ENCODE data around the gene AOPEP. TPM values are rescaled to one million over a fixed set of nuclear protein-coding genes. Genes with fewer than 3 reads are reported as not detected.
A peak's percentile ranks its signal among the peaks of the same experiment; 100 is the strongest.

The AOPEP gene
- total RNA-seq, 1 donor from 2014 or later: 16.6 TPM

GRCh38 chr9:95058121-95058785, 331.8 kb downstream of the AOPEP start:
- H3K27me3 ChIP-seq: no peaks in the 10 kb centered on the region
- peaks cover 30% of the 10 kb centered on the region for H3K4me1 ChIP-seq
- Mint-ChIP-seq H3K27me3 (ENCODE audit: insufficient read depth, low read depth) (no peaks in the 10 kb centered on the region), H3K9me3 (no peaks in the 10 kb centered on the region), H3K4me3 (no peak overlapping the region), H3K36me3 (peaks cover 9% of the 10 kb centered on the region), H3K4me1 (peaks cover 80% of the 10 kb centered on the region), H3K27ac (peak overlapping the region; percentile 90)
- H3F3A ChIP-seq (ENCODE audit: low read depth): peaks cover 9% of the 10 kb centered on the region
- no peak overlapping the region for H2AFZ ChIP-seq (replicated peaks)
- no peaks in the 10 kb centered on the region for H4K20me1 ChIP-seq (ENCODE audit: low read depth)
- no peak overlapping the region for H3K4me2 ChIP-seq
- TF ChIP-seq CTCF (IDR thresholded peaks at IDR 0.05) (no peak), EZH2 (IDR thresholded peaks at IDR 0.05) (no peak), EZH2phosphoT487 (IDR thresholded peaks at IDR 0.05) (no peak)
- no peaks in the 10 kb centered on the region for H3K79me2 ChIP-seq (ENCODE audit: low read depth)
- H3K27ac ChIP-seq: no peak overlapping the region
- H3K36me3 ChIP-seq: no peaks in the 10 kb centered on the region
- no peak overlapping the region for H3K4me3 ChIP-seq
- no peak for DNase-seq (ENCODE audit: low spot score)
- no peaks in the 10 kb centered on the region for H3K9me3 ChIP-seq (ENCODE audit: low read depth)
- H3K9ac ChIP-seq: no peak overlapping the region

- H3K27ac Mint-ChIP-seq: peak overlapping the region; percentile 90
- no peaks in the 10 kb centered on the region for H3K27me3 ChIP-seq
- no peaks in the 10 kb centered on the region for H3K27me3 Mint-ChIP-seq (ENCODE audit: insufficient read depth, low read depth)
- H3K4me1 Mint-ChIP-seq: peaks cover 84% of the 10 kb centered on the region
- H3K4me3 ChIP-seq: no peak overlapping the region
- H3K4me3 Mint-ChIP-seq: no peak overlapping the region
- no peaks in the 10 kb centered on the region for H3K9me3 Mint-ChIP-seq
- TF ChIP-seq CTCF (IDR thresholded peaks at IDR 0.05): no peak
- no peak for TF ChIP-seq EZH2 (IDR thresholded peaks at IDR 0.05)
- TF ChIP-seq EZH2phosphoT487 (IDR thresholded peaks at IDR 0.05): no peak
- no peak overlapping the region for H3K4me2 ChIP-seq
- H3K27ac ChIP-seq: no peak overlapping the region
- H4K20me1 ChIP-seq (ENCODE audit: low read depth): no peaks in the 10 kb centered on the region
- peaks cover 9% of the 10 kb centered on the region for H3F3A ChIP-seq (ENCODE audit: low read depth)
- H2AFZ ChIP-seq (replicated peaks): no peak overlapping the region
- no peaks in the 10 kb centered on the region for H3K36me3 ChIP-seq
- DNase-seq (ENCODE audit: low spot score): no peak
- no peaks in the 10 kb centered on the region for H3K9me3 ChIP-seq (ENCODE audit: low read depth)
- peaks cover 32% of the 10 kb centered on the region for H3K4me1 ChIP-seq
- no peaks in the 10 kb centered on the region for H3K79me2 ChIP-seq (ENCODE audit: low read depth)
- H3K36me3 Mint-ChIP-seq: peaks cover 12% of the 10 kb centered on the region
- H3K9ac ChIP-seq: no peak overlapping the region
Measured at GRCh38 chr9:95058795-95059386, 332.4 kb downstream of the AOPEP start.

GRCh38 chr9:95060234-95060633, 333.7 kb downstream of the AOPEP start:
- peaks cover 80% of the 10 kb centered on the region for H3K4me1 Mint-ChIP-seq

More at GRCh38 chr9:95060234-95060633, 333.7 kb downstream of the AOPEP start:
- Mint-ChIP-seq H3K27me3 (ENCODE audit: insufficient read depth, low read depth) (no peaks in the 10 kb centered on the region), H3K36me3 (peaks cover 13% of the 10 kb centered on the region), H3K4me3 (no peak overlapping the region), H3K27ac (no peak overlapping the region), H3K9me3 (no peaks in the 10 kb centered on the region)
- Histone ChIP-seq H3K9me3 (ENCODE audit: low read depth) (no peaks in the 10 kb centered on the region), H3K36me3 (no peaks in the 10 kb centered on the region), H4K20me1 (ENCODE audit: low read depth) (no peaks in the 10 kb centered on the region), H3K27me3 (no peaks in the 10 kb centered on the region), H3K4me3 (no peak overlapping the region), H3K4me1 (peaks cover 28% of the 10 kb centered on the region), H3F3A (ENCODE audit: low read depth) (peaks cover 6% of the 10 kb centered on the region), H3K9ac (no peak overlapping the region), H3K79me2 (ENCODE audit: low read depth) (no peaks in the 10 kb centered on the region), H2AFZ (replicated peaks) (no peak overlapping the region), H3K4me2 (no peak overlapping the region), H3K27ac (no peak overlapping the region)
- no peak for DNase-seq (ENCODE audit: low spot score)
- TF ChIP-seq EZH2phosphoT487 (IDR thresholded peaks at IDR 0.05) (no peak), CTCF (IDR thresholded peaks at IDR 0.05) (no peak), EZH2 (IDR thresholded peaks at IDR 0.05) (no peak)
